Activated CD4-positive, alpha-beta T cell treated with anti-CD3 and anti-CD28 coated beads for 4 hours (primary cell): ENCODE results near the gene APC.

Experiments
- DNase-seq, 2 donors: peaks; one replicate each; pipeline ENCODE4 v3.0.0-alpha.2; 2020

Gene APC

GRCh38 chr5:112717506-112718082 lies 20.1 kb upstream of the APC start:
- DNase-seq, result no peak

DNA sequence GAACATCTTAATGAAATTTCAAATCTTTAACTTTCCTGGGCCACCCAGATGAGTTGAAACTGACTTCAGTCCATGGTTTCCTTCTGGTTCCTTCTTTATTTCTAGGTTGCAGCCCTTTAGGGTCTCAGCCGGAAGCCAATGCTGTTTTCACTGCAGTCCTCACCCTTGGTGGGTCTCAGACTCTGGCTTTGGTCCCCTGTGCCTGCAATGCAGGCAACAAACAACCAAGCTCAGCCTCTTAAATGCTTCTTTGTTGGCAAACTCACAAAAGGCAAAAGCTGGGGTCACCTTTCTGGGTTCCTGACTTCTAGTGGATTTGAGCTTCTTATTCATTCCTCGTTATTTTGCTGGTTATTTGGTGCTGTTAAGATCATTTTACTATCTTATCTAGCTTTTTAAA lies 19.3 kb upstream of the APC start:
- no peak for DNase-seq

DNA sequence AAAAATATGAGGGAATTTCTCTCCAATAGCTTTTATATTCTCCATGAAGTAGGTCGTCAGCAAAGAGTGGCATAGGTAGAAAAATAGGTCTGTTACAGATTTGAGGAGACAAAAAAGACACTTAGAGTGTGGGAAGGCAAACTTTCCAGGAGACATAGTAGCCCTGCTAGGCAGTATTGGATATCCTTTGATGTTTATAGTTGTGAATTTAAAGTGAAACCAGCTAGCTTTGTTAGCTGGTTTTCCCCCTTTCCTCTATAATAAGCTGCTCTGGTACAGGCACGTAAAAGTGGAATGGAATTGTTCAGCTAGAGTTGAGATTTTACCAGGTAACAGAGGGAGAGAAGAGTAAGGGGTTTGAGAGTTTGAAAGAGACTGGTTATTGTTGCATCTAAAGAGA lies 17.1 kb upstream of the APC start:
- DNase-seq, result no peak

DNA sequence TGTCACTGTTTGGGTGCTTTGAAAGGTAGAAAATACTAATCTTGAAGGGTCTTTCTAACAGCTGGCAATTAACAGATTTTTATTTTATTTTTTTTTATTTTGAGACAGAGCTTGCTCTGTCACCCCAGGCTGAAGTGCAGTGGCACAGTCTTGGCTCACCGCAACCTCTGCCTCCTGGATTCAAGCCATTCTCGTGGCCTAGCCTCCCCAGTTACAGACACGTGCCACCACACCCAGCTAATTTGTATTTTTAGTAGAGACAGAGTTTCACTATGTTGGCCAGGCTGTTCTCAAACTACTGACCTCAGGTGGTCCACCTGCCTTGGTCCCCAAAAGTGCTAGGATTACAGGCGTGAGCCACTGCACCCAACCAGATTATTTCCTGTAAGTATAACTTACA lies 12.8 kb upstream of the APC start:
- DNase-seq, result no peak

DNA sequence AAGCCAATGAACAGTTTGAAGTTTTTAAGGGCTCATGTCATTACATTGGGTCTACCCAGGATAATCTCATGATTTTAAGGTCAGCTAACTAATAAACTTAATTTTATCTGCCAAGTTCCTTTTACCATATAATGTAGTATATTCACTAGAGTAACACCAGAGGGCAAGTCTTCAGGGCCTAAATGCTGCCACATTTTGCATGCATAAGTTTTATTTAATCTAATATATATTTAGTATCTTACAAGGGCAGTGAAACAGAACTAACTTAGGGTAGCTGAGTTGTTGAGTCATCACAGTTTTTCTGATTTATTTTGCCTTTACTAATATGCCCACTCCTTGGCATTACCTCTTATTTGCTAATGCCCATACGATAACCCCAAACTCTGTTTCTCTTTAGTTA lies 8.1 kb upstream of the APC start:
- DNase-seq, result no peak

DNA sequence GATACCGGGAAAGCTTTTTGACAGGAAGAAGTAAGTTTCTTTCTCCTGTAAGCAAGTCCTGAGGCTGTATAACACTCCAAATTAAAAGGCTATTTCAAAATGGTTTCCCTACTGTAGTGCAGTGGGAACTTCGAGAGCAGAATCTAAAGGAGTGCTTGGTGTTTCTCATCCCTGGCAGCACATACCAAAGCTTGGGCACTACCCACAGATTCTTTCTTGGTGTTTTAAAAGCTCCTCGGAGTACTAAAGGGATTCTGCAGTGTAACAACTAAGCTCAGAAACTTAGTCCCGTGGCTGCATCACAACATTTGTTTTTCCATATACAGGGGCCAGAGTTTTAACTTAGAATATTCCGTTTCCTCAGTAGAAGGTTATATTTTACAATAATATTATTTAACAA lies 5.6 kb upstream of the APC start:
- no peak for DNase-seq

- no peak for DNase-seq
These were observed 4.1 kb upstream of the APC start for GRCh38 chr5:112733586-112733985.

DNA sequence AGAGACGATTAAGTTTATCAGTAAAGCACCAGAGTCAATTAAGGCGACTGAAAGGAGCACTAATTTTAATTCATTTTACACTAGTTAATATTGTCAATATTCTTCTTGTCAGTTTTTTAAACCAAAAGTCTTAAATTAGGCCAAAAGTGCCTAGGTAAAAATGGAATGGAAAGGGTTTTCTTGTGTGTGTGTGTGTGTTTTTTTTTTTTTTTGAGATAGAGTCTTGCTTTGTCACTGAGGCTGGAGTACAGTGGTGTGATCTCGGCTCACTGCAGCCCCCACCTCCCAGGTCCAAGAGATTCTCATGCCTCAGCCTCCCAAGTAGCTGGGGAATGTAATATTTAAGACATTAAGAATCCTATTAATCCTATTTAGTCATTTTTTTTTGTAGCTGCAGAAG lies 3.1 kb upstream of the APC start:
- DNase-seq, result no peak

GRCh38 chr5:112735702-112736101 lies 2.0 kb upstream of the APC start:
- no peak for DNase-seq

DNA sequence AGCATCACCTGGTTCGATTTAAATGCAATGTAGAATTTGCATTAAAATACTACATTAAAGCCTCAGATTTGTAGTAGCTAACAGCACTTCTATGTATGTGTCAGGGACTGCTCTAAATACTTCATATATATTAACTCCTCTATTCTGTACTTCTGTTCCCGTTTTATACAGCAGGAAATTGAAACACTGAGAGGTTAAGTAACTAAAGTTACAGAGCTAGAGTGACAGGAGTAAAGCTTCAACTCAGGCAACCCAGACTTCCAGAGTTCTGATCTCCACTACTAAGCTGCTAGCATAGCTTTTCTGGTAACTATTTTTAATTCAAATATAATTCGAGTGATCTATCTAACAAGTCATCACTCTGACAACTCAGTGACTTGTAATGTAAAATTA lies 619 bp upstream of the APC start:
- no peak for DNase-seq

GRCh38 chr5:112738191-112738560 lies 491 bp downstream of the APC start:
- no peak for DNase-seq

DNA sequence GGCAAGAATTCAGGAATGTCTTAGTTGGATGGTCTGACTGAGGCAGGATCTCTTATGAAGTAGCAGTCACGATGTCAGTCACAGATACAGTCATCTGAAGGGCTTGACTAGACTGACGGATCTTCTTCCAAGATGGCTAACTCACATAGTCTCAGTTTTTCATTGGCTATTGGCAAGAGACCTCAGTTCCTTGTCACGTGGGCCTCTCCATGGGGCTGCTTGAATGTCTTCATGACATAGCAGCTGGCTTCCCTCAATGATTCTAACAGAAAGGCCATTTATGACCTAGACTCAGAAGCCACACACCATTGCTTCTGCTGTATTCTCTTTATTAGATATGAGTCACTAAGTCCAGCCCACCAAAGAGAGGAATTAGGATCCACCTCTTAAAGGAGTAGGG lies 4.7 kb downstream of the APC start:
- DNase-seq, result no peak

DNA sequence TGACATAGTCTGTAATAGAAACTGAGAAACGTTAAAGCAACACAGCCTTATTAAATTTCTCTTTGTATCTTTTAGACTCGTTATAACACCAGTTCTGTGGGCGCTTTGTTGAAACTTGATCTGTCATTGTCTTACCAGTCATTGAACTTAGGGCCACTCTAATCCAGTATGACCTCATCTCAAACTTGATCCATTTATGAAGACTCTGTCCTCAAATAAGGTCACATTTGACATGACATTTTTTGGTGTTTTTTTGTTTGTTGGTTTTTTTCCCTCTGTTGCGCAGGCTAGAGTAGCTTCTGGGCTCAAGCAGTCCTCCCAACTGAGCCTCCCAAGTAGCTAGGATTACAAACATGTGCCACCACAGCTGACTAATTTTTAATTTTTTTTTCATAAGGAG lies 5.9 kb downstream of the APC start:
- DNase-seq, result no peak

DNA sequence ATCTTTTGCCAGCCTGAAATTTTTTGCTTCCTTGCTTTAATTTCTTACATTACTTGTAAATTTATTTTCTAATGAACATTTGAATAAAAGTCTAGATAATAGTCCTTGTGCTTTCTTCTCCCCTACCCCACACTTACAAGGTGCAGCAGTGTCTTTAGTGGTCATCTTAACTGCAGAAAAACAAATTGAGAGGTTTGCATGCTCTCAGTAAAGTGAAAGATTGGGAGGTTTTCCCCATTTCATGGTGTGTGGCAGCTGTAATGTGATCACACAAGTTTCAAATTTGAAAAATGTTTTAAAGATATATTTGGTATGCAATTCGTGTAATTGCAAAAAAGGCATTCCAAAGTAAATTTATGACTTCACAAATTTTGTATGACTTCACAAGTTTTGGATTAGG lies 14.7 kb downstream of the APC start:
- DNase-seq, result no peak

- DNase-seq, result no peak
These were observed 18.0 kb downstream of the APC start for GRCh38 chr5:112755703-112756102.

GRCh38 chr5:112757468-112758208 lies 20.0 kb downstream of the APC start:
- no peak for DNase-seq

DNA sequence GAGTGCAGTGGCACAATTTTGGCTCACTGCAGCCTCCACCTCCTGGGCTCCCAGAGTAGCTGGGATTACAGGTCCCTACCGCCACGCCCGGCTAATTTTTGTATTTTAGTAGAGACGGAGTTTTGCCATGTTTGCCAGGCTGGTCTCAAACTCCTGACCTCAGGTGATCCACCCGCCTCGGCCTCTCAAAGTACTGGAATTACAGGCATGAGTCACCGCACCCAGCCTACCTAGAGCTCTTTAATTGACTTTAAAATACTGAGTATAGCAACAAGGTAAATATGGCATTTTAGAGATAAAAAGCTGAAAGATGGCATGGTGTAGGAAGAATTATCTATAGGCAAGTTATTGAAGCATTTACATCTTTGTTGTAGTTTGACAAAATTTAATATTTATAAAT lies 21.0 kb downstream of the APC start:
- no peak for DNase-seq

DNA sequence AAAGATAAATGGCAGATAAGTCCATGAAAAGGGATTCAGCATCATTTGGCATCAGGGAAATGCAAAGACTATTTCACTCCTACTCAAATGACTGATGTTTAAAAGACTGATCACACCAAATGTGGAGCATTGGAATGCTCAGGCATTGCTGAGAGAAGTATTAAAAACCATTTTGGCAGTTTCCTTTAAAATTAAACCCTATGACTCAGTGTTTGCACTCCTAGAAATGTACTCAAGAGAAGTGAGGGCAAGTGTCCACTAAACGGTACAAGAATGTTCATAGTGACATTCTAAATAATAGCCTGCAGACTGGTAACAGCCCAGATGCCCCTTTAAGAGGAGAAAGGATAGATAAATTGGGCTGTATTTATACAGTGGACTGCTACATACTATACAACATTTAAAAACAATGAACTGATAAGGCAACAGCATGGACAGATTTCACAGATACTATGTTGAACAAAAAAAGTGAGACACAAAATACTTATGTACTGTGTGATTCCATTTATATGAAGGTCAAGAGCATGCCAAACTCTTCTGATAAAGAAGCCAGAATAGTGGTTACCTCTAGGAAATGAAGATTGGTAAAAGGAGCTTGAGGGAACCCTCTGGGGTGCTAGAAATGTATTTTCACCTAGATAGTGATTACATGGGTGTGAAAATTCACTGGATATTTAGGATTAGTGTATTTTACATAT lies 24.6 kb downstream of the APC start:
- DNase-seq, result no peak

GRCh38 chr5:112763165-112763564 lies 25.5 kb downstream of the APC start:
- no peak for DNase-seq

- no peak for DNase-seq
These were observed 34.4 kb downstream of the APC start for GRCh38 chr5:112772124-112772523.

DNA sequence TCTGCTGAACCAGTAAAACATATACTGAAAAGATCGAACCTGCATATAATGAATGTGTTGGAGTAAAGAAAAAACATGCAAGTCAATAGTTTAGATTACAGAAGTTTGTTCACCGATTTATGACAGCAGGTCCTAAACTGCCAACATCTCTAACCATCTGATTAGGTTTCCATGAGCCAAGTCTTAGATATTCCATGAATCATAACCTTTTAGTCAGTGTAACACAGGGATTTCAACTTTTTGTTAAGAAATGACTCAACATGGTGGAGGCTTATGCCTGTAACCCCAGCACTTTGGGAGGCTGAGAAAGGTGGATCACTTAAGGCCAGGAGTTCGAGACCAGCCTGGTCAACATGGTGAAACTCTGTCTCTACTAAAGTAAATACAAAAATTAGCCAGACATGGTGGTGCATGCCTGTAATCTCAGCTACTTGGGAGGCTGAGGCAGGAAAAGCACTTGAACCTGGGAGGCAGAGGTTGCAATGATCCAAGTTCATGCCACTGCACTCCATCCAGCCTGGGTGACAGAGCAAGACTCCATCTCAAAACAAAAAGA lies 38.7 kb downstream of the APC start:
- no peak for DNase-seq

- no peak for DNase-seq
These were observed 41.8 kb downstream of the APC start for GRCh38 chr5:112779531-112779930.

DNA sequence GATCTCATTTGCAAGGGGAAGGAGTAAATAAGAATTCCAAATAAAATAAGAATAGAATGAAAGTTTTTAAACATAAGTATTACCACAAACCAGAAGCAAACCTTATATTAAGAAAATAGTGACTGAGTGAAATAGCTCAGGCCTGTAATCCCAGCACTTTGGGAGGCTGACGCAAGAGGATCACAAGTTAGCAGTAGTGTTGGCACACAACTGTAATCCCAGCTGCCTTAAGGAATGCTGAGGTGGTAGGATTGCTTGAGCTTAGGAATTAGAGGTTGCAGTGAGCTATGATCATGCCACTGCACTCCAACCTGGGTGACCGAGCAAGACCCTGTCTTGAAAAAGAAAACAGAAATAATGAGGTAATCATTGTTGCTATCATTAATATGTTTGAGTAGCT lies 47.0 kb downstream of the APC start:
- no peak for DNase-seq

- DNase-seq, result no peak
These were observed 49.6 kb downstream of the APC start for GRCh38 chr5:112787261-112787660.
